ENCODE data around the gene PIEZO2. TPM values are rescaled to one million over a fixed set of nuclear protein-coding genes. Genes with fewer than 3 reads are reported as not detected.
"Not testable (repeated sequence)": the region's sequence is repeated elsewhere in the genome, so short reads cannot be mapped to it uniquely, and the experiment has no call there.

PIEZO2 gene
- total RNA-seq, 1 donor from 2014 or later, result 0.30 TPM

GRCh38 chr18:10928011-10928771, 221.2 kb downstream of the PIEZO2 start:
- DNase-seq (ENCODE audit: low read depth), result no peak

- peak; percentile 13 for DNase-seq (ENCODE audit: low read depth)
Measured at GRCh38 chr18:10927286-10927992, 221.9 kb downstream of the PIEZO2 start.

GRCh38 chr18:10926621-10927161, 222.7 kb downstream of the PIEZO2 start:
- DNase-seq (ENCODE audit: low read depth), result no peak

- no peak for DNase-seq (ENCODE audit: low read depth)
Measured at GRCh38 chr18:10924290-10924689, 225.1 kb downstream of the PIEZO2 start.

- no peak for DNase-seq (ENCODE audit: low read depth)
Measured at GRCh38 chr18:10923551-10924070, 225.8 kb downstream of the PIEZO2 start.

- DNase-seq (ENCODE audit: low read depth), result no peak
Measured at GRCh38 chr18:10923141-10923540, 226.2 kb downstream of the PIEZO2 start.

- DNase-seq (ENCODE audit: low read depth), result not testable (repeated sequence)
Measured at GRCh38 chr18:10922712-10923111, 226.7 kb downstream of the PIEZO2 start.

GRCh38 chr18:10920309-10920708, 229.1 kb downstream of the PIEZO2 start:
- not testable (repeated sequence) for DNase-seq (ENCODE audit: low read depth)

GRCh38 chr18:10919851-10920250, 229.5 kb downstream of the PIEZO2 start:
- DNase-seq (ENCODE audit: low read depth), result no peak

- DNase-seq (ENCODE audit: low read depth), result no peak
Measured at GRCh38 chr18:10916865-10917264, 232.5 kb downstream of the PIEZO2 start.

GRCh38 chr18:10916387-10916786, 233.0 kb downstream of the PIEZO2 start:
- DNase-seq (ENCODE audit: low read depth), result no peak

- not testable (repeated sequence) for DNase-seq (ENCODE audit: low read depth)
Measured at GRCh38 chr18:10915748-10916147, 233.6 kb downstream of the PIEZO2 start.

- DNase-seq (ENCODE audit: low read depth), result not testable (repeated sequence)
Measured at GRCh38 chr18:10914610-10915009, 234.8 kb downstream of the PIEZO2 start.

GRCh38 chr18:10913919-10914318, 235.4 kb downstream of the PIEZO2 start:
- no peak for DNase-seq (ENCODE audit: low read depth)

- DNase-seq (ENCODE audit: low read depth), result peak; percentile 79
Measured at GRCh38 chr18:10912790-10913545, 236.4 kb downstream of the PIEZO2 start.

GRCh38 chr18:10909724-10910123, 239.6 kb downstream of the PIEZO2 start:
- no peak for DNase-seq (ENCODE audit: low read depth)

GRCh38 chr18:10908760-10909159, 240.6 kb downstream of the PIEZO2 start:
- DNase-seq (ENCODE audit: low read depth), result no peak

GRCh38 chr18:10907749-10908148, 241.6 kb downstream of the PIEZO2 start:
- DNase-seq (ENCODE audit: low read depth), result no peak

GRCh38 chr18:10901329-10901728, 248.0 kb downstream of the PIEZO2 start:
- no peak for DNase-seq (ENCODE audit: low read depth)

- DNase-seq (ENCODE audit: low read depth), result no peak
Measured at GRCh38 chr18:10900435-10900834, 248.9 kb downstream of the PIEZO2 start.

- no peak for DNase-seq (ENCODE audit: low read depth)
Measured at GRCh38 chr18:10899481-10899880, 249.9 kb downstream of the PIEZO2 start.

GRCh38 chr18:10898417-10898974, 250.9 kb downstream of the PIEZO2 start:
- DNase-seq (ENCODE audit: low read depth), result no peak

All from renal cortical epithelial cell (primary cell).